Pericardium fibroblast (primary cell): ENCODE measurements around the gene WNT8A. TPM values are rescaled to one million over a fixed set of nuclear protein-coding genes. Genes with fewer than 3 reads are reported as not detected.

Source experiments
- total RNA-seq: library from RNA; depleted of rRNA; stranded (reverse); fragments of >200 nt; gene quantifications from 2 replicates; pipeline ENCODE4 v1.2.3, GENCODE V29; 2015

The WNT8A gene
- not detected in 2 replicates for total RNA-seq

DNA sequence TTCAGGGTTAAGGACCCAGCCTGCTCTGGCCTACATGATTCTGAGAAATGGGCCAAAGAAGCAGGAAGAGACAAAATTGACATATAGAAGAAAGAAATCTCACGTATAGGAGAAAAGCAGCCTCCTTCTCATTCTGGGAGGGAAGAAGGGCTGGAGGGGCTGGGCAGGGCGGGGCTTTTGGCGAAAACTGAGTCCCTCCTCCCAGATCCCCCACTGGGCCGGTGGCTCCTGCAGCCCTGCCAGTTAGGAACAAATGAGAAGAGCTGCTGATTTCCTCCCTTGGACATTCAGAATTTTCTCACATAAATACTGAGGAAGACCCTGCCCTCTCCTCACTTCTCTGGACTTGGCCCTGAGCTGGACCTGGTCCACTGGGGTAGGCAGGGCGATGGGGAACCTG, at the start of gene WNT8A:
Gene WNT8A, plus strand, starts transcription at position 332 of the 400 bp plus-strand sequence. CDS start 95 bp downstream, outside the sequence.

GRCh38 chr5:138138949-138139780, 55.3 kb downstream of the WNT8A start, which contains the start of gene NME5:
TSS of gene NME5 (minus strand) at chr5:138139428. CDS start at chr5:138138780, 648 bp downstream.

Other genes with a start within 250 kb of the WNT8A start
- gene MYOT, start 216.2 kb upstream of the WNT8A start, total RNA-seq, result not detected in 2 replicates
- gene PKD2L2, start 194.6 kb upstream of the WNT8A start, total RNA-seq, result not detected in 2 replicates
- gene FAM13B, start 51.0 kb upstream of the WNT8A start, total RNA-seq, result 4.5 and 15.1 TPM in 2 replicates
- gene NME5, start 55.4 kb downstream of the WNT8A start, total RNA-seq, result 1.2 and 1.4 TPM in 2 replicates
- 20.6 and 22.8 TPM in 2 replicates for gene BRD8, start 94.6 kb downstream of the WNT8A start, total RNA-seq
- gene KIF20A, start 95.1 kb downstream of the WNT8A start, total RNA-seq, result 1.3 and 4.3 TPM in 2 replicates
- 13.1 and 17.3 TPM in 2 replicates for gene CDC23, start 129.3 kb downstream of the WNT8A start, total RNA-seq
- not detected in 2 replicates for gene GFRA3, start 190.6 kb downstream of the WNT8A start, total RNA-seq
- gene CDC25C, start 247.8 kb downstream of the WNT8A start, total RNA-seq, result 0.12 TPM in 1 of 2 replicates, not detected in the other